ENCODE measurements around the gene CALN1.
A peak's percentile ranks its signal among the peaks of the same experiment; 100 is the strongest.

The CALN1 gene

GRCh38 chr7:71770269-71770907 lies 641.8 kb downstream of the CALN1 start:
- Histone ChIP-seq H4K20me1 (no peaks in the 10 kb centered on the region), H3K4me2 (no peak overlapping the region), H3K9me3 (replicated peaks in 1 of 11) (0 out of 22 replicates have a peak, but pooled peaks cover 0 to 7% (median 3%) of the 10 kb centered on the region in 11 experiments), H3K4me3 (no peak overlapping the region), H3K27me3 (no peaks in the 10 kb centered on the region), H3K27ac (no peak overlapping the region), H3K9ac (no peak overlapping the region), H3K4me1 (no peaks in the 10 kb centered on the region), H3K36me3 (no peaks in the 10 kb centered on the region)
- TF ChIP-seq Cebpa-rat (IDR thresholded peaks at IDR 0.05) = no peak

DNA sequence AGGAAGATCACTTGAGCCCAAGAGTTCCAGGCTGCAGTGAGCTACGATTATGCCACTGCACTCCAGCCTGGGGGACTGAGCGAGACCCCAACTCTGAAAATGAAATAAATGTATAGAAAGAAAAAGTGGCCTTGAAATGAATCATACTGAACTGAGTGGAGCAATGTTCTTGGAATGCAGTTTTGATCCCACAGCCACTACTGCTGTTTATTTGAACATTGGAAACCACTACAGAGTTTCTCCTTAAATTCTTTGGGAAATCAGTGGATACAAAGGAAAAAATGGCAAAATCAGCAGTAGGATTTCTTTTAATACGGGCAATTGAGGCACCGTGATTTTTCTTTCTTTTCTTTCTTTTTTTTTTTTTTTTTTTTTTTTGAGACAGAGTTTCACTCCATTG lies 642.8 kb downstream of the CALN1 start:
- H3K27me3 ChIP-seq = no peaks in the 10 kb centered on the region
- no peak overlapping the region for H3K27ac ChIP-seq
- H3K9me3 ChIP-seq (replicated peaks in 1 of 11) = 0 out of 22 replicates have a peak, but pooled peaks cover 0 to 7% (median 3%) of the 10 kb centered on the region in 11 experiments
- H3K4me3 ChIP-seq = no peak overlapping the region
- no peaks in the 10 kb centered on the region for H4K20me1 ChIP-seq
- no peak overlapping the region for H3K4me2 ChIP-seq
- no peaks in the 10 kb centered on the region for H3K4me1 ChIP-seq
- no peaks in the 10 kb centered on the region for H3K36me3 ChIP-seq
- no peak for TF ChIP-seq Cebpa-rat (IDR thresholded peaks at IDR 0.05)
- H3K9ac ChIP-seq = no peak overlapping the region

DNA sequence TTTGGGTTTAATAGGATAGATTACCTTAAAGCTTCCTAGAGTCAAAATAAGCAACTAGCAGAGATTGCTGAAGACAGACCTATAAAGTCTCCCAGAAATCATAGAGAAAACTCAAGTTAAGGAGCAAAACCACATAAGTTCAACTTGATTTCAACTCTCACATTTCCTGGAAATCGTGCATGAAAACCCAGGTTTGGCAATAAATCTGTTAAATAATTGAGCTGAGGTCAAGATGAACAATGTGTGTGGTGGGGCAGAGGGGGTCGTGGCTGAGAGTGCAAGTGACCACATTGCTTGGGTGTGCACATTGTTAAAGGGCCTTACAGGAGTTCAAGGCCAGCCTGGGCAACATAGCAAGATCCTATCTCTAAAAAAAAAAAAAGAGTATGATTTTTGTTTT lies 643.7 kb downstream of the CALN1 start:
- no peak for TF ChIP-seq Cebpa-rat (IDR thresholded peaks at IDR 0.05)
- H4K20me1 ChIP-seq = no peaks in the 10 kb centered on the region
- 0 out of 22 replicates have a peak, but pooled peaks cover 0 to 7% (median 3%) of the 10 kb centered on the region in 11 experiments for H3K9me3 ChIP-seq (replicated peaks in 1 of 11)
- H3K4me3 ChIP-seq = no peak overlapping the region
- no peaks in the 10 kb centered on the region for H3K27me3 ChIP-seq
- no peak overlapping the region for H3K27ac ChIP-seq
- no peak overlapping the region for H3K9ac ChIP-seq
- no peaks in the 10 kb centered on the region for H3K4me1 ChIP-seq
- no peaks in the 10 kb centered on the region for H3K36me3 ChIP-seq
- H3K4me2 ChIP-seq = no peak overlapping the region

GRCh38 chr7:71766016-71766415 lies 646.1 kb downstream of the CALN1 start:
- H3K4me3 ChIP-seq = no peak overlapping the region
- H3K36me3 ChIP-seq = no peaks in the 10 kb centered on the region
- H4K20me1 ChIP-seq = no peaks in the 10 kb centered on the region
- TF ChIP-seq Cebpa-rat (IDR thresholded peaks at IDR 0.05) = no peak
- H3K9me3 ChIP-seq (replicated peaks in 1 of 11) = peaks cover 12 to 22% (median 16%) of the 10 kb centered on the region in 11 experiments
- H3K4me1 ChIP-seq = no peaks in the 10 kb centered on the region
- H3K27ac ChIP-seq = no peak overlapping the region
- H3K27me3 ChIP-seq = no peaks in the 10 kb centered on the region
- no peak overlapping the region for H3K9ac ChIP-seq
- no peak overlapping the region for H3K4me2 ChIP-seq

DNA sequence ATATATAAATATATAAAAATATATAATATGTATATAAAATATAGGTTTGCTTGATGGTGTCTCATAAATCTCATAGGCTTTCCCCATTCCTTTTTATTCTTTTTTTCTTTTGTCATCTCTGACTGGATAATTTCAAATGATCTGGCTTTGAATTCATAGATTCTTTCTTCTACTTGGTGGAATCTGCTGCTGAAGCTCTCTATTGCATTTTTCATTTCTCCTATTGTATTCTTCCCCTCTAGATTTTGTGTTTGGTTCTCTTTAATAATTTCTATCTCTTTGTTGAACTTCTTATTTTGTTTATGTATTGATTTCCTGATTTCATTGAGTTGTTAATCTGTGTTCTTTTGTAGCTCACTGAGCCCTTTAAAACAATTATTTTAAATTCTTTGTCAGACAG lies 650.8 kb downstream of the CALN1 start:
- no peaks in the 10 kb centered on the region for H3K4me1 ChIP-seq
- H3K4me2 ChIP-seq = no peak overlapping the region
- H3K27ac ChIP-seq = no peak overlapping the region
- H3K9me3 ChIP-seq (replicated peaks in 1 of 11) = peaks cover 14 to 39% (median 21%) of the 10 kb centered on the region in 11 experiments
- TF ChIP-seq Cebpa-rat (IDR thresholded peaks at IDR 0.05) = no peak
- H3K9ac ChIP-seq = no peak overlapping the region
- no peaks in the 10 kb centered on the region for H3K27me3 ChIP-seq
- H3K4me3 ChIP-seq = no peak overlapping the region
- no peaks in the 10 kb centered on the region for H3K36me3 ChIP-seq
- H4K20me1 ChIP-seq = no peaks in the 10 kb centered on the region

- no peaks in the 10 kb centered on the region for H4K20me1 ChIP-seq
- H3K4me1 ChIP-seq = peaks cover 0 to 11% (median 2%) of the 10 kb centered on the region in 10 experiments; a peak in 4 of 20 replicates
- peaks cover 8 to 33% (median 15%) of the 10 kb centered on the region in 11 experiments; a peak in 19 of 22 replicates for H3K9me3 ChIP-seq (replicated peaks in 1 of 11)
- no peaks in the 10 kb centered on the region for H3K36me3 ChIP-seq
- no peak overlapping the region for H3K4me3 ChIP-seq
- no peak overlapping the region for H3K27ac ChIP-seq
- H3K27me3 ChIP-seq = peaks cover 0 to 6% (median 0%) of the 10 kb centered on the region in 11 experiments; a peak in 4 of 22 replicates
- H3K4me2 ChIP-seq = no peak overlapping the region
- no peak for TF ChIP-seq Cebpa-rat (IDR thresholded peaks at IDR 0.05)
- no peak overlapping the region for H3K9ac ChIP-seq
These were observed 657.3 kb downstream of the CALN1 start for GRCh38 chr7:71754828-71755227.

GRCh38 chr7:71753956-71754664 lies 658.0 kb downstream of the CALN1 start:
- H4K20me1 ChIP-seq = no peaks in the 10 kb centered on the region
- TF ChIP-seq Cebpa-rat (IDR thresholded peaks at IDR 0.05) = no peak
- H3K27ac ChIP-seq = no peak overlapping the region
- H3K4me2 ChIP-seq = peak overlapping the region in 1 of 11 experiments; percentile 8; a peak in 1 of 22 replicates
- peaks cover 7 to 35% (median 15%) of the 10 kb centered on the region in 11 experiments; a peak in 18 of 22 replicates for H3K9me3 ChIP-seq (replicated peaks in 1 of 11)
- H3K4me1 ChIP-seq = peaks cover 0 to 12% (median 2%) of the 10 kb centered on the region in 10 experiments; a peak in 4 of 20 replicates
- H3K27me3 ChIP-seq = peaks cover 0 to 6% (median 0%) of the 10 kb centered on the region in 11 experiments; a peak in 4 of 22 replicates
- H3K36me3 ChIP-seq = no peaks in the 10 kb centered on the region
- H3K4me3 ChIP-seq = no peak overlapping the region
- no peak overlapping the region for H3K9ac ChIP-seq

GRCh38 chr7:71753236-71753635 lies 658.9 kb downstream of the CALN1 start:
- Histone ChIP-seq H3K9me3 (replicated peaks in 1 of 11) (peaks cover 7 to 39% (median 15%) of the 10 kb centered on the region in 11 experiments; a peak in 17 of 22 replicates), H3K9ac (no peak overlapping the region), H3K4me2 (no peak overlapping the region), H3K4me3 (no peak overlapping the region), H3K27me3 (peaks cover 0 to 6% (median 0%) of the 10 kb centered on the region in 11 experiments; a peak in 4 of 22 replicates), H3K27ac (no peak overlapping the region), H3K4me1 (peaks cover 0 to 12% (median 2%) of the 10 kb centered on the region in 10 experiments; a peak in 4 of 20 replicates), H4K20me1 (no peaks in the 10 kb centered on the region), H3K36me3 (no peaks in the 10 kb centered on the region)
- no peak for TF ChIP-seq Cebpa-rat (IDR thresholded peaks at IDR 0.05)
